Endothelial cell of umbilical vein (primary cell): ENCODE data around the gene ZBTB34. TPM values are rescaled to one million over a fixed set of nuclear protein-coding genes. Genes with fewer than 3 reads are reported as not detected.

ENCODE experiments used
- BruUV-seq: library from RNA; stranded (reverse); fragments of 400-500 nt; replicated peaks from 2 replicates; lab custom pipeline; 2021; lab: Mats Ljungman, UMichigan
- CTCF ChIA-PET: fragments of 300-600, 350-600 bp; sonication (Branson Sonifier 250); formaldehyde crosslinking; loops from one replicate; lab custom pipeline; 2021; ENCODE audit warnings: antibody characterized with exemption, inconsistent platforms; lab: Charles Lee
- POLR2A ChIA-PET: fragments of 300-600, 350-600 bp; sonication (Branson Sonifier 250); formaldehyde crosslinking; loops from one replicate; lab custom pipeline; 2021; ENCODE audit warnings: antibody characterized with exemption, inconsistent platforms; lab: Charles Lee
- DNase-seq: peaks from one replicate; pipeline ENCODE4 v3.0.0-alpha.2; 2011; ENCODE audit warnings: low read depth, low spot score
- FAIRE-seq: peaks from 2 replicates; lab custom pipeline; 2011; peaks lifted over from hg19 to GRCh38; lab: Jason Lieb, UNC
- H2AFZ ChIP-seq: 2 replicates; pipeline ENCODE4 v1.6.0; 2012; ENCODE audit warnings: low read depth, low read length, control low read depth, inconsistent platforms
- H3K27ac ChIP-seq: 2 replicates; pipeline ENCODE4 v1.5.1; 2011; ENCODE audit warnings: low read depth, mild to moderate bottlenecking, control low read depth, low read length, moderate library complexity; ENCODE audit not compliant: insufficient read depth
- H3K27me3 ChIP-seq, 2 experiments: 2 replicates each; pipeline versions ENCODE4 v1.6.0 to v1.6.1; 2011; ENCODE audit warnings: low read length in 2 of 2, mixed read lengths in 1 of 2; ENCODE audit not compliant: control insufficient read depth in 2 of 2, insufficient read depth in 2 of 2
- H3K36me3 ChIP-seq, 2 experiments: 2 replicates in 1 of 2; 3 replicates in 1 of 2; pipeline ENCODE4 v1.5.1; 2011; ENCODE audit warnings: low read length in 2 of 2, mild to moderate bottlenecking in 1 of 2, moderate library complexity in 1 of 2; ENCODE audit not compliant: control insufficient read depth in 2 of 2, insufficient read depth in 2 of 2; ENCODE audit errors: extremely low read depth in 1 of 2
- H3K4me1 ChIP-seq: 3 replicates; pipeline ENCODE4 v1.5.1; 2011; ENCODE audit warnings: mild to moderate bottlenecking, low read length; ENCODE audit not compliant: control insufficient read depth, insufficient read depth; ENCODE audit errors: extremely low read depth
- H3K4me2 ChIP-seq: 2 replicates; pipeline ENCODE4 v1.6.1; 2011; ENCODE audit warnings: low read length, control low read depth, mixed read lengths; ENCODE audit not compliant: insufficient read depth
- H3K4me3 ChIP-seq, 3 experiments: fragments of 200-600 bp in 1 of 3; sonication (generic), shearing (Covaris generic) in 1 of 3; replicated peaks in 1 of 3; 2 replicates each; pipeline ENCODE4 v1.5.1; 2011 to 2016; ENCODE audit warnings: control low read depth in 3 of 3, low read length in 3 of 3, mild to moderate bottlenecking in 2 of 3, inconsistent platforms in 1 of 3, low read depth in 1 of 3, moderate library complexity in 1 of 3; ENCODE audit not compliant: insufficient read depth in 1 of 3
- H3K79me2 ChIP-seq: 2 replicates; pipeline ENCODE4 v1.6.0; 2012; ENCODE audit warnings: low read length, inconsistent platforms; ENCODE audit not compliant: control insufficient read depth, insufficient read depth
- H3K9ac ChIP-seq: replicated peaks from 2 replicates; pipeline ENCODE3; 2011; ENCODE audit warnings: low read length, control low read depth; ENCODE audit not compliant: insufficient read depth; ENCODE audit errors: extremely low read depth
- H3K9me1 ChIP-seq: replicated peaks from 3 replicates; pipeline ENCODE4 v1.6.0; 2011; ENCODE audit warnings: mild to moderate bottlenecking, low read length; ENCODE audit not compliant: control insufficient read depth, insufficient read depth; ENCODE audit errors: extremely low read depth
- H3K9me3 ChIP-seq: replicated peaks from 2 replicates; pipeline ENCODE4 v1.5.1; 2012; ENCODE audit warnings: low read length, inconsistent platforms; ENCODE audit not compliant: control insufficient read depth, insufficient read depth
- H4K20me1 ChIP-seq: replicated peaks from 2 replicates; pipeline ENCODE3; 2011; ENCODE audit warnings: mild to moderate bottlenecking, low read length; ENCODE audit not compliant: control insufficient read depth, insufficient read depth; ENCODE audit errors: extremely low read depth
- CTCF ChIP-seq, 2 donors: IDR thresholded peaks; 1 replicate in 1 of 2; 2 replicates in 1 of 2; pipeline ENCODE4 v1.5.1; 2011; ENCODE audit warnings: low read length in 2 of 2, mild to moderate bottlenecking in 2 of 2, moderate library complexity in 2 of 2, control low read depth in 1 of 2, inconsistent platforms in 1 of 2, low read depth in 1 of 2; ENCODE audit not compliant: insufficient read depth in 1 of 2; ENCODE audit errors: extremely low read depth in 1 of 2
- EZH2 ChIP-seq: IDR thresholded peaks from 2 replicates; pipeline ENCODE4 v1.6.1; 2012; ENCODE audit warnings: borderline replicate concordance, low read depth, mild to moderate bottlenecking, moderate library complexity, low read length, inconsistent platforms; ENCODE audit not compliant: severe bottlenecking
- FOS ChIP-seq: IDR thresholded peaks from 2 replicates; pipeline ENCODE4 v1.6.1; 2011; ENCODE audit warnings: mild to moderate bottlenecking, low read length, moderate library complexity, borderline replicate concordance; ENCODE audit not compliant: insufficient read depth
- GATA2 ChIP-seq: IDR thresholded peaks from 2 replicates; pipeline ENCODE4 v1.7.0; 2011; ENCODE audit warnings: low read depth, mild to moderate bottlenecking, moderate library complexity, mixed read lengths, low read length; ENCODE audit not compliant: insufficient read length, insufficient read depth
- JUN ChIP-seq: IDR thresholded peaks from 2 replicates; pipeline ENCODE4 v1.6.1; 2011; ENCODE audit warnings: borderline replicate concordance, low read depth; ENCODE audit not compliant: insufficient read length, insufficient read depth
- MYC ChIP-seq: IDR thresholded peaks from one replicate; pipeline ENCODE4 v1.6.1; 2011; ENCODE audit warnings: mild to moderate bottlenecking, low read depth, low read length
- POLR2A ChIP-seq: IDR thresholded peaks from 2 replicates; pipeline ENCODE4 v1.6.1; 2012; ENCODE audit warnings: low read depth, mild to moderate bottlenecking, control low read depth, low read length
- POLR2AphosphoS5 ChIP-seq: IDR thresholded peaks from 2 replicates; pipeline ENCODE4 v1.6.1; 2012; ENCODE audit warnings: low read depth, mild to moderate bottlenecking, control low read depth, low read length, moderate library complexity; ENCODE audit not compliant: insufficient read depth
- dilution Hi-C: fragments of 300-500 bp; cut with MboI; formaldehyde crosslinking; loops from one replicate; pipeline ENCODE4 v1.15.0; 2019; ENCODE audit warnings: low sequenced_read_pairs; ENCODE audit not compliant: extremely low pct_ligation_motif_present
- intact Hi-C: fragments of 100-400 bp; cut with micrococcal nuclease; formaldehyde crosslinking; loops from one replicate; pipeline ENCODE4 v1.10.0; 2022
- polyA plus RNA-seq, 4 experiments: library from polyadenylated mRNA; depleted of rRNA in 3 of 4; stranded (reverse) in 3 of 4; unstranded in 1 of 4; fragments of >200 nt; gene quantifications; 2 replicates each; pipeline versions ENCODE4 v1.2.1 to v1.2.3, GENCODE V29; 2011 to 2012; ENCODE audit warnings: missing spikeins in 1 of 4
- total RNA-seq: library from RNA; stranded (reverse); gene quantifications from 2 replicates; pipeline ENCODE4 v1.2.3, GENCODE V29; 2021
- TF ChIP-seq, protein P1 (sequence below): IDR thresholded peaks from 2 replicates; pipeline ENCODE4 v1.6.1; 2011; ENCODE audit not compliant: insufficient read depth, insufficient read length

ZBTB34 gene
- total and polyA plus RNA-seq, 2 donors (not counting 3 experiments of a cell fraction or from before 2014, with no cell fraction given) = 4.0 to 9.6 TPM

DNA sequence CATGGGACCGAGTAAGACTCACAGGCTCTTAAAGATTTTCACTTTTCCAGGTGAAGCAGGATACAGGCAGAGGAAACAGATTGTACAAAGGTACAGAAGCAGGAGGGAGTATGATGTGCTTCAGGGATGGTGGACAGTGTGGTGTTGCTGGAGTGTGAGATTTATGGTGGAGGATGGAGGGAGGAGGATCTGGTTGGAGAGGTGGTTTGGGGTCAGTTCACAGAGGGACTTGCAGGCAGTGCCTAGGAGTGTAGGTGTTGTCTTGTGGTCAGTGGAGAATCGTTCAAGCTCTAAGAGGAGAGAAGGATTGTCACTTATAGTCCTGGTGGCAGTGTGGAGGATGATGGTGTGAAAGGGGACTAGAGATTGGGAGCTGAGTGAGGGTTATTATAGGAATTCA, 65.9 kb downstream of the ZBTB34 start:
- H3K9me3 ChIP-seq = no peaks in the 10 kb centered on the region
- intact Hi-C loops = no loop called here
- H3K27me3 ChIP-seq = peaks cover 13 to 15% of the 10 kb centered on the region in 2 experiments
- no peaks in the 10 kb centered on the region for H3K36me3 ChIP-seq
- H3K9me1 ChIP-seq = no peaks in the 10 kb centered on the region
- H3K9ac ChIP-seq = no peak overlapping the region
- CTCF ChIA-PET = interaction anchor here (2.0 kb wide), 1 partner anchor 14 kb away, joined by 5 read pairs; no protein-coding TSS in a partner anchor
- POLR2A ChIA-PET = no interaction called here
- DNase-seq (no peak), FAIRE-seq (no peak)
- no peak for TF ChIP-seq JUN
- TF ChIP-seq, protein P1, sequence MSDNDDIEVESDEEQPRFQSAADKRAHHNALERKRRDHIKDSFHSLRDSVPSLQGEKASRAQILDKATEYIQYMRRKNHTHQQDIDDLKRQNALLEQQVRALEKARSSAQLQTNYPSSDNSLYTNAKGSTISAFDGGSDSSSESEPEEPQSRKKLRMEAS = no peak
- TF ChIP-seq POLR2AphosphoS5 = no peak
- no peak for TF ChIP-seq EZH2
- TF ChIP-seq MYC = no peak
- TF ChIP-seq GATA2 = no peak
- TF ChIP-seq POLR2A = no peak
- no peak for TF ChIP-seq CTCF (IDR thresholded peaks at IDR 0.05; ENCODE audit: extremely low read depth in 1 of 2, insufficient read depth in 1 of 2, low read depth in 1 of 2, low read length in 2 of 2)
- TF ChIP-seq FOS = no peak
- no peaks in the 10 kb centered on the region for H3K79me2 ChIP-seq
- H3K4me1 ChIP-seq = no peaks in the 10 kb centered on the region
- no TSS peak for BruUV-seq
- no peak overlapping the region for H2AFZ ChIP-seq
- dilution Hi-C loops = no loop called here
- H4K20me1 ChIP-seq = no peaks in the 10 kb centered on the region
- H3K4me3 ChIP-seq = no peak overlapping the region
- H3K27ac ChIP-seq = no peak overlapping the region
- H3K4me2 ChIP-seq = no peak overlapping the region
